HEK293T (cell line): ENCODE data around the gene MACC1.

ENCODE experiments used
- CTCF ChIA-PET: fragments of 350-600 bp; formaldehyde crosslinking; extraction: SDS; loops from one replicate; lab custom pipeline; 2021; ENCODE audit warnings: antibody characterized with exemption, inconsistent platforms; lab: Yijun Ruan, JAX
- POLR2A ChIA-PET: fragments of 350-600 bp; formaldehyde crosslinking; extraction: SDS; loops from one replicate; lab custom pipeline; 2020; ENCODE audit warnings: antibody characterized with exemption, inconsistent platforms; lab: Yijun Ruan, JAX
- DNase-seq: peaks from one replicate; pipeline ENCODE4 v3.0.0; 2012; ENCODE audit warnings: mixed read lengths; ENCODE audit errors: extremely low spot score
- ARNT ChIP-seq: fragments of 450-650 bp; IDR thresholded peaks from 2 replicates; pipeline ENCODE4 v1.6.1; 2017; ENCODE audit warnings: mild to moderate bottlenecking
- BHLHE40 ChIP-seq: fragments of 450-650 bp; IDR thresholded peaks from 2 replicates; pipeline ENCODE4 v1.6.1; 2016; ENCODE audit warnings: mild to moderate bottlenecking, moderate library complexity, borderline replicate concordance
- CTBP1 ChIP-seq: fragments of 450-650 bp; IDR thresholded peaks from 2 replicates; pipeline ENCODE4 v1.6.1; 2016; ENCODE audit warnings: borderline replicate concordance
- ELF4 ChIP-seq: fragments of 450-650 bp; IDR thresholded peaks from 2 replicates; pipeline ENCODE4 v1.6.1; 2017; ENCODE audit warnings: antibody characterized with exemption
- FOXA1 ChIP-seq: fragments of 450-650 bp; IDR thresholded peaks from 2 replicates; pipeline ENCODE4 v1.6.1; 2016; ENCODE audit warnings: mild to moderate bottlenecking
- FOXK2 ChIP-seq: fragments of 450-650 bp; IDR thresholded peaks from 2 replicates; pipeline ENCODE4 v1.6.1; 2016; ENCODE audit warnings: mild to moderate bottlenecking
- FOXM1 ChIP-seq: fragments of 450-650 bp; IDR thresholded peaks from 2 replicates; pipeline ENCODE4 v1.6.1; 2017; ENCODE audit warnings: mild to moderate bottlenecking, borderline replicate concordance
- HDGF ChIP-seq: fragments of 450-650 bp; IDR thresholded peaks from 2 replicates; pipeline ENCODE4 v1.6.1; 2017; ENCODE audit warnings: antibody characterized with exemption, borderline replicate concordance
- L3MBTL2 ChIP-seq: fragments of 450-650 bp; conservative IDR thresholded peaks from 2 replicates; pipeline ENCODE4 v1.6.1; 2016; ENCODE audit warnings: mild to moderate bottlenecking
- LEF1 ChIP-seq: fragments of 450-650 bp; IDR thresholded peaks from 2 replicates; pipeline ENCODE4 v1.6.1; 2017; ENCODE audit warnings: mild to moderate bottlenecking, borderline replicate concordance
- NFRKB ChIP-seq: fragments of 450-650 bp; IDR thresholded peaks from 2 replicates; pipeline ENCODE4 v1.6.1; 2016; ENCODE audit warnings: mild to moderate bottlenecking, moderate library complexity
- SP1 ChIP-seq: fragments of 450-650 bp; IDR thresholded peaks from 2 replicates; pipeline ENCODE4 v1.6.1; 2017
- SUZ12 ChIP-seq: fragments of 450-650 bp; IDR thresholded peaks from 2 replicates; pipeline ENCODE4 v1.6.1; 2016; ENCODE audit warnings: mild to moderate bottlenecking
- TARDBP ChIP-seq: fragments of 450-650 bp; IDR thresholded peaks from 2 replicates; pipeline ENCODE4 v1.6.1; 2016
- ZNF384 ChIP-seq: fragments of 450-650 bp; IDR thresholded peaks from 2 replicates; pipeline ENCODE4 v1.6.1; 2016
- TF ChIP-seq, protein P1 (sequence below): fragments of 450-650 bp; IDR thresholded peaks from 2 replicates; pipeline ENCODE4 v1.6.1; 2016

MACC1 gene

DNA sequence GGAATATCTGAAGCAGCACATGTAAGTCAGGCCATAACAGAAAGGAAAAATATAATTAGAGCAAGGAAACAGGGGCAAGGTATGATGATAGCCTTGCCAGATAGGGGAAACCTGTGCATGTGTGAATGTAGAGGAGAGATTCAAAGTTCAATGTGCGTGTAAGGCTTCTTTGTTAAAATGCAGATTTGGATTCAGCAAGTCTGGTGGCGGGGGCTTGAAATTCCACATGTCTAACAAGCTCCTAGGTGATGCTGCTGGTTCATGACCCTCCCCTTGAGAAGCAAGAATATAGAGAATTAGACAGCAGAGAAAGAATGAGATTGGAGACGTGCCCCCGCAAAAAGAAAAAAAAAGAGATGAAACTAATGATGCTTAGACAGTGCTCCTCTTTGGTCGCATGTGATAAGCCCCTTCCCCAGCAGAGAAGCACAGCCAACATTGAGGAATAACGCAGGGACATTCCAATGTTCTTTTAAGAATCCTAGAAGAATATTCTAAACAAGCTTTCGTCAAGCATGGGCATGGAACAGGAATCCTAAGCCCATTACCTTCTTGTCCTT is 21.1 kb upstream of the MACC1 start:
- ChIA-PET CTCF (no interaction called here), POLR2A (no interaction called here)
- DNase-seq = no peak
- TF ChIP-seq NFRKB (no peak), HDGF (no peak)

DNA sequence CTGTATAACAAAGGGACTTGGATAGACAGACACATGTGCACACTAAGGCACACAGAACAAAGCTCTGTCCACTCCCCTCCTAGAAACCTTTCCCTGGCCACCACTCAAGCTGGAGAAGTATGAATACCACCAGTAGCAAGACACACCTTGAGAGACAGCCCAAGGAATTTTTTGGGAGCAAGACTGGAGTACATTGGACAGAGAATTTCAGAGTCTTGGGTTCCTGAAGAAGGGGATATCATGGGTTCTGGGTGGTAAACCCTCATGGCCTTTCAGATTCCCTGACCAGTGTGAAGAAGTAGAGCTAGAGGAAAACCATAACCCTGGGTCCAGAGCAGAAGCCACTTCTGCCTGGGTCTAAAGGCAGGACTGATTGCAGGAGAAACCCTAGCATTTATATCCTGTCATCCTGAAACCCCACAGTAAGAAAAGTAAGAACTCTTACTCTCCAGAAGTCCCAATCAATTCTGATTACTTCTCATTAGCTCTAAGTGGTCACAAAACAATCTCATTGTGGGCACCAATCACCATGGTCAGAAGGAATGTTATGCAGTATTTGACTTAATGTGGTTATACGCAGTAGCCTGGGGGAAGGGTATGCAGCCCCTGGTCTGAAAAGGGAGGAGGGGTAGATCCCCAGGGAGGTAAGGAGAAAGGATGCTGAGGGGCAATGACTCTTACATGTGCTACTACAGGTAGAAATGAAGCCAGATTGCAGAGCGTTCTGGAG is 20.4 kb upstream of the MACC1 start:
- no peak for DNase-seq
- ChIA-PET POLR2A (no interaction called here), CTCF (no interaction called here)
- TF ChIP-seq ZNF384 (no peak), LEF1 (no peak), FOXM1 (no peak), CTBP1 (no peak), SP1 (no peak), ARNT (no peak), HDGF (no peak), SUZ12 (no peak), L3MBTL2 (no peak), BHLHE40 (no peak), ELF4 (no peak), TARDBP (no peak), NFRKB (no peak), FOXA1 (no peak), FOXK2 (no peak)
- TF ChIP-seq, protein P1, sequence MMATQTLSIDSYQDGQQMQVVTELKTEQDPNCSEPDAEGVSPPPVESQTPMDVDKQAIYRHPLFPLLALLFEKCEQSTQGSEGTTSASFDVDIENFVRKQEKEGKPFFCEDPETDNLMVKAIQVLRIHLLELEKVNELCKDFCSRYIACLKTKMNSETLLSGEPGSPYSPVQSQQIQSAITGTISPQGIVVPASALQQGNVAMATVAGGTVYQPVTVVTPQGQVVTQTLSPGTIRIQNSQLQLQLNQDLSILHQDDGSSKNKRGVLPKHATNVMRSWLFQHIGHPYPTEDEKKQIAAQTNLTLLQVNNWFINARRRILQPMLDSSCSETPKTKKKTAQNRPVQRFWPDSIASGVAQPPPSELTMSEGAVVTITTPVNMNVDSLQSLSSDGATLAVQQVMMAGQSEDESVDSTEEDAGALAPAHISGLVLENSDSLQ = no peak

DNA sequence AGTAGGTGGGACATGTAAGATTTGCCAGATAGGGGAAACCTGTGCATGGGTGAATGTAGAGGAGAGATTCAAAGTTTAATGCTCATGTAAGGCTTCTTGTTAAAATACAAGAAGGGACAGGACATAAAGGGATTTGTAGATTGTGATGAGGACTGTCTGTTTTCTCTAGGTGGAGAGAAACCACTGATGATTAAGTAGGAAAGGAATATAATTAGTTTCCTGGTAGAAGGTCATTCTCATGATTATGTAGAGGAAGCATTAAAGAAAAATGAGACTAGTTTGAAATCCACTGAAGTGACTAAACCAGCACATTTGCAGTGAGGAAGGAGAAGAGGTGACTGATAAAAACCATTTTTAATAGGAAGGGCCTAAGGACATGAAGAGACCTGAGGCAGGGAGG is 19.6 kb upstream of the MACC1 start:
- TF ChIP-seq TARDBP (no peak), SUZ12 (no peak), BHLHE40 (no peak), FOXA1 (no peak), HDGF (no peak), NFRKB (no peak), ARNT (no peak), FOXK2 (no peak), LEF1 (no peak), ZNF384 (no peak), CTBP1 (no peak)
- TF ChIP-seq, protein P1 = no peak
- DNase-seq = no peak
- ChIA-PET POLR2A (no interaction called here), CTCF (no interaction called here)

DNA sequence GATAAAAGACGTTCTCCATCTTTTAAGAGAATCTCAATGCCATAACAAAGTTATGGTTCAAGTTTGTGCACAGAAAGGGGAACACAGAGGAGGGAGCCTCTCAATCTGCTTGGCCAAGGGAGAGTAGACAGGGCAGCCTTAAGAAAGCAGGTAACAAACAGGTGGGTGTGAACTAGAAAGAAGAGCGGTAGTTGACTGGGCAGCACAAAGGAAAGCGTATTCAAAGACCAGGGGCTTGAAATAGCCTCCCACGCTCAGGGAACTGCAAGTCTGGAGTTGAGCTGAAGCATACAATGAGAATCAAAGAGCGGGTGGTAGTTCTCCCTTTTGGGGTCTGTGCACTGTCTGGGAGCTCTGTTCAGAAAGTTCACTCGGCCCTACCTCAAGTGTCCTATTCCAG is 18.9 kb upstream of the MACC1 start:
- no peak for DNase-seq
- POLR2A ChIA-PET = no interaction called here
- CTCF ChIA-PET = no interaction called here
- no peak for TF ChIP-seq BHLHE40

DNA sequence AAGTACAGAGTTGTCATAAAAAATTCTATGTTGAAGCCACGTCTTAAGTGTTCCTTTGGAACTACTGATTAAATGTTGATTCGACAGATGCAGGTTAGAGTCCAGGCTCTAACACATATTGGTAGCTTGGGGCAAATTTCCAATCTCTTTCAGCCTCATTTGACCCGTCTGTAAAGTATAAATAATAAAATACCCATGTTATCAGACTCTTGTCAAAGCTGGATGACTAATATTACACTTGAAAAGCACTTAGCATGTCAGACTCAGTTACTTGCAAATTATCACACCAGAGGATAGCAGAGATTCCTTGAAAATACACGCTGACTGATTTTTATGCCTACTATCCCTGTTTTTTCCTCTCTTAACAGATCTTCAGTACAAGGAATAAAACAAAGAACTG is 18.1 kb upstream of the MACC1 start:
- no peak for TF ChIP-seq HDGF
- TF ChIP-seq, protein P1 = peak; percentile 68
- no peak for TF ChIP-seq TARDBP
- no peak for TF ChIP-seq ELF4
- no peak for TF ChIP-seq SUZ12
- DNase-seq = no peak
- POLR2A ChIA-PET = no interaction called here
- CTCF ChIA-PET = no interaction called here

DNA sequence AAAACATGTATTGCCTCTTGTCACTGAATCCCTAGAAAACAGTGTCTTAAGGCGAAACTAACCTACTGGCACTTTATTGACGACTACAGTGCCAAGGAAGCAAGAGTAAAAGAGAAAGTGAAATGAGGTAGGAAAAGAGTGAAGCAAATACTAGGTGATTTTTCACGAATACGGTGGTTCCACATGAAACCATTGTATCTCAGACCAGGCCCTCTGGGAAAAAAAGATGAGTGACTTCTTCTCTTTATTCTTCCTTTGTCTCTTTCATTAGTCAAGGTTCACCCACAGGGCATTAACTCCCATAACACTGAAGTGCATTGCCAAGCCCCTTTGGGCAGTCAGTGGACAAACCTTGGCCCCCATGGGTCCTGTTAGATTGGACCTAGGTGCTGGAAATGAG is 16.2 kb upstream of the MACC1 start:
- ChIA-PET POLR2A (no interaction called here), CTCF (no interaction called here)
- TF ChIP-seq LEF1 (no peak), ZNF384 (no peak), TARDBP (no peak), NFRKB (no peak), FOXM1 (no peak), SP1 (no peak)

DNA sequence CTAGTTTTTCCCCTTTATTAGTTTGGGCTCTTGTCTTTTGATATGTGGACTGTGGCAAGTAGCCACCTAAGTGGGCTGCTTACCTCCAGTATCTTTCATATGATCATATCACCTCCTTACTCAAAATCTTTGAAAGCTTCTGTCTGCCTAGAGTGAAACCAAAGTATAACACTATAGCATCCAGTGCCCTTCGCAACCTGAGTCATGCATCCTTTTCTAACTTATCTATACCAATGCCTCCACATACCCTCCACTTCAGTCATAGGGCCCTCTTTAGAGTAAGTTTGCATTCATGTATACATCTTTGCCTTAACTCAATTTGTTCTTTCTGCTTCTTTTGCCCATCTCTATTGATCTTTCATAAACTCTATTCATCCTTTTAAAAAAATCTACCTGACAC is 15.7 kb upstream of the MACC1 start:
- CTCF ChIA-PET = no interaction called here

More for the DNA sequence above, 16.2 kb upstream of the MACC1 start:
- DNase-seq = no peak

More for the DNA sequence above, 15.7 kb upstream of the MACC1 start:
- DNase-seq = no peak
- POLR2A ChIA-PET = no interaction called here
- TF ChIP-seq ARNT (no peak), SP1 (no peak), ZNF384 (no peak), CTBP1 (no peak), TARDBP (no peak), ELF4 (no peak), HDGF (no peak), FOXM1 (no peak), L3MBTL2 (no peak), LEF1 (no peak), FOXK2 (no peak), BHLHE40 (no peak), SUZ12 (no peak), NFRKB (no peak)
- TF ChIP-seq, protein P1 = no peak
